ENCODE measurements around the gene SIMC1. TPM values are rescaled to one million over a fixed set of nuclear protein-coding genes. Genes with fewer than 3 reads are reported as not detected.

SIMC1 gene
- total and polyA plus RNA-seq, 2 donors (not counting 3 experiments of a cell fraction or from before 2014, with no cell fraction given): 9.0 to 16.2 TPM

DNA sequence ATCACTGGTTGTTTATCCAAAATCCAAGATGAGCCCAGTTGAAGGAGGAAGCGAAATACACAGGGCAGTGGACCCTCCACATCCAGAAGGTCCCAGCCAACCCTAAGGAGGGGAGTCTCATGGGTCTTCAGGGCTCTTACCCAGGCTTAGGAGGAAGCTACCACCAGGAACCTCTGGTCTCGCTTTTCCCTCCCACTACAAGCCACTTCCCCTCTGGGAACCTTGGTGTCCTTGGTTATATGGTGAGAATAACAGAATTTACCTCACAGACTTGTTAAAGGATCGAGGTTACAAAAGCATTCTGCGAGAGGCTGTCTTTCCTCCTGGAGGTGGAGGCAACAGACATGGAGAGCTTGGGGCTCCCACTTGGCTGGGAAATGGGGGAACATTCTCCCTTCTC, 153.8 kb downstream of the SIMC1 start:
- Histone ChIP-seq H3K9ac (replicated peaks; ENCODE audit: extremely low read depth, insufficient read depth, low read length) (no peak overlapping the region), H3K9me3 (replicated peaks; ENCODE audit: control insufficient read depth, insufficient read depth, low read length) (no peaks in the 10 kb centered on the region), H3K4me2 (ENCODE audit: insufficient read depth, low read length) (no peak overlapping the region), H4K20me1 (replicated peaks; ENCODE audit: control insufficient read depth, extremely low read depth, insufficient read depth, low read length) (no peaks in the 10 kb centered on the region), H3K79me2 (ENCODE audit: control insufficient read depth, insufficient read depth, low read length) (peaks cover 13% of the 10 kb centered on the region), H3K4me1 (ENCODE audit: control insufficient read depth, extremely low read depth, insufficient read depth, low read length) (peaks cover 10% of the 10 kb centered on the region), H3K27ac (ENCODE audit: insufficient read depth, low read depth, low read length) (no peak overlapping the region), H3K9me1 (replicated peaks; ENCODE audit: control insufficient read depth, extremely low read depth, insufficient read depth, low read length) (no peaks in the 10 kb centered on the region), H3K4me3 (replicated peaks in 1 of 3; ENCODE audit: insufficient read depth in 1 of 3, low read depth in 1 of 3, low read length in 3 of 3) (no peak overlapping the region), H3K36me3 (ENCODE audit: control insufficient read depth in 2 of 2, extremely low read depth in 1 of 2, insufficient read depth in 2 of 2, low read length in 2 of 2) (peaks cover 2 to 21% of the 10 kb centered on the region in 2 experiments), H2AFZ (ENCODE audit: low read depth, low read length) (no peak overlapping the region), H3K27me3 (ENCODE audit: control insufficient read depth in 2 of 2, insufficient read depth in 2 of 2, low read length in 2 of 2) (no peaks in the 10 kb centered on the region)
- ChIA-PET CTCF (no interaction called here), POLR2A (no interaction called here)
- dilution Hi-C loops (cut with MboI; ENCODE audit: extremely low pct_ligation_motif_present, low sequenced_read_pairs) (no loop called here), intact Hi-C loops (cut with micrococcal nuclease) (no loop called here)
- no TSS peak for BruUV-seq (replicated peaks)
- TF ChIP-seq EZH2 (IDR thresholded peaks at IDR 0.05; ENCODE audit: borderline replicate concordance, low read depth, low read length, severe bottlenecking) (no peak), MYC (IDR thresholded peaks at IDR 0.05; ENCODE audit: low read depth, low read length) (no peak), POLR2A (IDR thresholded peaks at IDR 0.05; ENCODE audit: low read depth, low read length) (no peak), JUN (IDR thresholded peaks at IDR 0.05; ENCODE audit: borderline replicate concordance, insufficient read depth, insufficient read length, low read depth) (no peak), GATA2 (IDR thresholded peaks at IDR 0.05; ENCODE audit: insufficient read depth, insufficient read length, low read depth, low read length) (no peak), POLR2AphosphoS5 (IDR thresholded peaks at IDR 0.05; ENCODE audit: insufficient read depth, low read depth, low read length) (no peak), FOS (IDR thresholded peaks at IDR 0.05; ENCODE audit: borderline replicate concordance, insufficient read depth, low read length) (no peak)
- TF ChIP-seq, protein P1, sequence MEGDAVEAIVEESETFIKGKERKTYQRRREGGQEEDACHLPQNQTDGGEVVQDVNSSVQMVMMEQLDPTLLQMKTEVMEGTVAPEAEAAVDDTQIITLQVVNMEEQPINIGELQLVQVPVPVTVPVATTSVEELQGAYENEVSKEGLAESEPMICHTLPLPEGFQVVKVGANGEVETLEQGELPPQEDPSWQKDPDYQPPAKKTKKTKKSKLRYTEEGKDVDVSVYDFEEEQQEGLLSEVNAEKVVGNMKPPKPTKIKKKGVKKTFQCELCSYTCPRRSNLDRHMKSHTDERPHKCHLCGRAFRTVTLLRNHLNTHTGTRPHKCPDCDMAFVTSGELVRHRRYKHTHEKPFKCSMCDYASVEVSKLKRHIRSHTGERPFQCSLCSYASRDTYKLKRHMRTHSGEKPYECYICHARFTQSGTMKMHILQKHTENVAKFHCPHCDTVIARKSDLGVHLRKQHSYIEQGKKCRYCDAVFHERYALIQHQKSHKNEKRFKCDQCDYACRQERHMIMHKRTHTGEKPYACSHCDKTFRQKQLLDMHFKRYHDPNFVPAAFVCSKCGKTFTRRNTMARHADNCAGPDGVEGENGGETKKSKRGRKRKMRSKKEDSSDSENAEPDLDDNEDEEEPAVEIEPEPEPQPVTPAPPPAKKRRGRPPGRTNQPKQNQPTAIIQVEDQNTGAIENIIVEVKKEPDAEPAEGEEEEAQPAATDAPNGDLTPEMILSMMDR (IDR thresholded peaks at IDR 0.05; ENCODE audit: extremely low read depth in 1 of 2, insufficient read depth in 1 of 2, low read depth in 1 of 2, low read length in 2 of 2): no peak
- no peak for DNase-seq (ENCODE audit: low read depth, low spot score)
- no peak for FAIRE-seq

All from endothelial cell of umbilical vein (primary cell).